Measurements from ENCODE around the gene ARL6IP4.

ARL6IP4 gene

DNA sequence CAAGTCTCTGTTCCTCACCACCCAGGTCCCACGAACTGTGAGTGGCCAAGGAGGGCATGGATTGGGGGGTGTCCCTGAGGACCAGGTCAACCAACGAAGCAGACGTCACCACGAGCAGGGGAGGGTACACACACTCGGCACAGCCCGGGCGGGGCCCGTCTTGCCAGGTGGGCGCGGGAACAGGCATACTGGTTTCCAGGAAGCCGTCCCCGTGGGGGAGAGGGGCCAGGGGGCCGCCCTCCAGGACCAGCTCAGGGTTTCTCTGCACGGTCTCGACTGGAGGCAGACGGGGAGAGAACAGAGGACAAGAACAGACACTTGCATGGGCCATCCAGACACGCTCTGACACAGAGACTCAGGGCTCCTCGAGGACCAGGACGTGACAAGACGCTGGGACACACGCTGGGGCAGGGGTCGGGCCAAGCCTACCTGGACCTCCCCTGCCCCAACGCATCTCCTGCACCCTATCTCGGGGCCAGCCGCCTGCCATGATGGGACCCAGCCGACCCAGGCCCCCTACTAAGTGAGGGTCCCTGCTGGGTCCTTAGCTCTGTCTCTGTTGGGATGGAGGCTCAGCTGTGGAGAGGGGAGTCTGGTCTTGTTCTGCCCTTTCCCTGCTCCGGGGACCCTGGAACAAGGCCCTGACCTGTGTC, 11.3 kb downstream of the ARL6IP4 start:
- DNase-seq: no peak

GRCh38 chr12:122992386-122992785, 11.9 kb downstream of the ARL6IP4 start:
- no peak for DNase-seq

DNA sequence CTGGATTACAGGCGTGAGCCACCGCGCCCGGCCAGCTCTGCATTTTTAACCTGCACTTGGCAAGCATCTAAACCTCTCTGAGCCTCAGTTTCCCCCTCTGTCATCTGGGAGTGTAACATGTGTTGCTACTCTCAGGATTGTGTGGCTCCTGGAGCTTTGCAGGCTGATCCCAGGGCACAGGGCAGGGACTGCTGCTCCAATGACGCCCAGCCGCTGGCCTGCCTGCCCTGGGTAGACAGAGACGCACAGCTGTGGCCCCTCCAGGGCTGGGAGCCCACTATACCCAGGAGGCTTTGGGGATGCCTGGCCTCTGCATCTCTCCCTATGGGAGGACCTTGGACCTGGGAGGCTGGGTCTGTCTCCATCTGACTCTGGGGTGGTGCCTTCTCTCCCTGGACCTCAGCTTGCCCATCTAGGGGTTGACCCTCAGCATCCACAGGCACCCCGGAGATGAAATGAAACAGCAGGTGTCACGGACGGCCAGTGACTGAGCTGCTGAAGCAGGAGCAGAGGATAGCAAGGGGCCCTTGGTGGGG, 13.7 kb downstream of the ARL6IP4 start:
- DNase-seq: no peak

GRCh38 chr12:122994781-122995502, 14.5 kb downstream of the ARL6IP4 start:
- no peak for DNase-seq

DNA sequence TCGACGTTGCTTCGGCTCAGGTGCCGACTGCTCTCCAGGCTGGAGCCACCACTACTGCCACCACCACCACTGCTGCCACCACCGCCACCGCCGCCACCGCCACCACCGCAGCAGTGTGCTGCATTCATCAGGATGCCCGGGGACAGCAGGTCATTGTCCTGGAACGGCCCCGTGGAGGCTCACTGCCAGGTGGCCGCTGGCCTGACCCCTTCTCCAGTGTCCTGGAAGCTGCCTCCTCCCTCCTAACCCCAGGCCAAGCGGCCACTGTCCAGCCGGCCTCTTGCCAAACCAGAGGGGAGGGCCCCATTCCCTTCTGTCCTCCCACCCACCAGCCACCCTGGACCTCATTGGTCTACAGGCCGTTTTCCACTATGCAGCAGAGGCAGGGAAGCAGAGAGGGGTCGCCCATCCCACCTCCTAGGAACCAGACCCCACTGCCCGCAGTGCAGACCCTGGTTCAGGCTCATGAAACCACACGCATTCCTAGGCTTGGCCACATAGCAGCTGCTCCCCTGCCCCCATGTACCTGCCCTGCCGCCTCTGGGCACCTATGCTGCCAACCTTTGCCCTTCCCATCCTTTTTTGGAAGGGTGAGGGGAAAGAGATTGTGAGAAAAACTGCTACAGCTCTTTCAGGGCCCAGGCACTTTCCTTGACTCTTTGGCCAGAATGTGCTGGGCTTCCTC, 15.2 kb downstream of the ARL6IP4 start:
- no peak for DNase-seq

GRCh38 chr12:122996188-122996601, 15.7 kb downstream of the ARL6IP4 start:
- DNase-seq: no peak

- DNase-seq: no peak
Measured at GRCh38 chr12:122996621-122997342, 16.3 kb downstream of the ARL6IP4 start.

- DNase-seq: no peak
Measured at GRCh38 chr12:122997343-122998250, 17.1 kb downstream of the ARL6IP4 start.

DNA sequence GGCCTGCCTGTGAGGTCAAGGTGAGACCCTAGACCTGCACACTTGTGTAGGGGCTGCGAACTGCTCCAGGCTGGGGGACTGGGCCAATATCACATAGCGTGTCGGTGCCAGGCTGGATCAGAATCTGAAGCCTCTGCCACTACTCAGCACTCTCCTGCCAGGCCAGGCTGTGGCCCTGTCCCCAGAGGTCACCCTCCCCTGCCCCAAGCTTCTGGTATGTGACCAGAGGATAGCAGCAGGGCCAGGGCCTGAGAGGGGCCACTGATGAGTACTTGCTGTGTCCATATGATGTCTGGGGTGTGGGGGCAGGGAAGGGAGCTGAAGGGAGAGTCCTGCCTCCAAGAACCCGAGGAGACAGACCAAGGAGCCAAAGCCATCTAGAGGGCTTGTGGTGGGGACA, 17.8 kb downstream of the ARL6IP4 start:
- no peak for DNase-seq

- DNase-seq: no peak
Measured at GRCh38 chr12:122999196-122999946, 18.9 kb downstream of the ARL6IP4 start.

DNA sequence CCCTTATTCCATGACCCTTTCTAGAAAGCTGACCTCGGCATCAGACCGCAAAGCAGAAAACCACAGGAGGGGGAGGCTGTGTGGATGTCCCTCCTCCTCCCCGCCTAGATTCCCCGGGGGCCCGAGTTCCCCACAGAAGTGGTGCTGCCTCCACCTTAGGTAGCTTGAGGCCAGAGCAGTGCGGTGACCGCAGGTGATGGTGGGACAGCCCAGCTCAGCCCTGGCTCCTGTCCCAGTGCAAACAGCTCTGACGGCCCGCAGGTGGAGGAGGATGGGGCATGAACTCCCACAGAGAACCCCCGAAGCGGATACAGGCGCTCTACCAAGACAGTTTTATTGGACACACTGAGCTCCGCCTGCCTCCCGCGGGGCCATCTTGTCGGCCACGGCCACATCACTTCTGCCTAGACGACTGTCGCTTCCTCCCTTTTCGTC, 19.5 kb downstream of the ARL6IP4 start:
- no peak for DNase-seq

DNA sequence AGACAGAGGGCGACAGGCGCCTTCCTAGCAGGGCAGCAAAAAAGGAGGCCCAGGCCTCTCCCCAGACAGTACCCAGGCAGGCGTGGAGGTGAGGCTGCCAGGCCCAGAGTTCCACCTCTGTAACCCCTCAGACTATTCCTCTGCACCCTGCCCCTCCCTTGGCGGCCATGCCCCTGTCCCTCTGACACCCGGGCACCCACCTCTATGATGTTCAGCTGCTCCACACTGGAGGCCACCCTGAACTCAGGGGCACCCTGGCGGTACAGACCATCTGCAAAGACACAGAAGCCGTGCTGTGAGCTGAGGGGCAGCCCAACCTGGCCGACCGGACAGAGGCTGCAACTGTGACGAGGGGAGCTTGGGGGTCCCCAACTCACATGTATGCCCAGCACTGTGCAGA, 20.1 kb downstream of the ARL6IP4 start:
- DNase-seq: no peak

GRCh38 chr12:123001464-123001863, 21.0 kb downstream of the ARL6IP4 start:
- DNase-seq: no peak

DNA sequence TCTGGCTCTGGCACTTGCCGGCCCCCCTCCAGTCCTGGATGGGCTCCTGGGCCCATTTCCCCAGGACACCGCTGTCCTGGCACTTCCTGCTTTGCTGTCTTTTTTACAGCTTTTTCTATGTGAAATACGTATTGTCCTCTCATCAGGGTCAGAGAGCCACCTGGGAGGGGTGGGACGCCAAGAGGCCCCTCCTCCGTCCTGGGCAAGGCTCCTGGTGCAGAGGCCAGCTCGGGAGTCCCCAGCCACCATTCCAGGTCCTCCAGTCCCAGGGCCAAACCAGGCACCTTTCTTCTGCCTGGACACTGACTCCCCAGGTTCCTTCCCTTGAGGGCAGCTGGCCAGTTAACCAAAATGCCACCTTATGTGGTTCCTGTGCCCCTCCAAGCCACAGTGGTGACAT, 22.8 kb downstream of the ARL6IP4 start:
- DNase-seq: no peak

DNA sequence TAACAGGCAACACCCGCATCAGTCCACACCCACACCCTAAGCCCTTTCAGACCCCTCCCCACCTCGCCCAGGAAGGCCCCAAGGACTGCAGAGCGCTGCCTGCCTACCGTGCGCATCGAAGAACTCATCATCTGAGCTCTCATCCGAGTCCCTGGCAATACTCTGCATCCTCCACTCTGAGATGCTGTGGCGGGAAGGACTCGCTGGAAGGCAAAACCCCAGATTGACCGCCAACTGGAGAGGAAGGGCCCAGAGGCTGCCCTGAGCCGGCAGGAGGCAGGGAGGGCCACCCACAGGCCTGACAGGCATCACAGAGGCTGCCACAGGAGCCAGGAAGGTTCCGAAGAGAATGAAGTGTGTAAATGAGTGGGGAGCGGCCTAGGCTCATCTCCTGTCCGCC, 23.8 kb downstream of the ARL6IP4 start:
- DNase-seq: no peak

- no peak for DNase-seq
Measured at GRCh38 chr12:123005081-123005626, 24.7 kb downstream of the ARL6IP4 start.

DNA sequence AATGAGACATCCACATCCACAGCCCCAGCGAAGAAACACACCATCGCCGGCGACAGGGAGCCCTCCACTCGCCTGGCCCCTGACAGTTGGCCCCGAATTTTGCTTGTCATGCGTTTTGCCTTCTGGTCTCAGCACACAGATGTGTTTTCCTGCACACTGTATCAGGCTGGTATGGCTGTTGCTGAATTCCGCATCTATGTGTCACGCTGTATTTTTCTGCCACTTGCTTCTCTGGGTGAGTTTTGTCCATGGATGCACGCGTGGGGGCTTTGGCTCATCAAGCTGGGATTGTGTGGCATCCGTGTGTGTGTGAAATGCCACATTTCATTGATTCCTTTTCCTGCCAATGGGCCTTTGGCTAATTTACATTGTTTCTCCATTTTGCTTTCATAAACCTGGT, 26.5 kb downstream of the ARL6IP4 start:
- no peak for DNase-seq

GRCh38 chr12:123010110-123010509, 29.6 kb downstream of the ARL6IP4 start:
- DNase-seq: no peak

DNA sequence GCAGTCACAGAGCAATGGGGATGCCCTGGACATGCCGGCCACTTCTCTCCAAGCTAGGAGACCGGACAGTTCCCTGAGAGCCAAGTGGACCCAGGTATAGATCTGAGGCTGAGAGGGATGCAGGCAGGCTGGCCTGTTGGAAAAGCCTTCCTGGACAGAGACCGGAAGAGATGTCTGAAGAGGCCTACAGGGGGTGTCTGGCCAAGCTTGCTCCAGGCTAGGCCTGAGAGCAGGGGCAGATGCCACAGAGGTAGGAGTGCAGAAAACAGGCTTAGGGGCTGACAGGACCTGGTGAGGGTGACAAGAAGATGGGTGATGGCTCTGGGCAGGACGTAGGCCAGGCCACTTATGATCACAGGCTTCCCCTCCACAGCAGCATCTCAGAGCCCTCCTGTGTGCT, 30.2 kb downstream of the ARL6IP4 start:
- DNase-seq: no peak

DNA sequence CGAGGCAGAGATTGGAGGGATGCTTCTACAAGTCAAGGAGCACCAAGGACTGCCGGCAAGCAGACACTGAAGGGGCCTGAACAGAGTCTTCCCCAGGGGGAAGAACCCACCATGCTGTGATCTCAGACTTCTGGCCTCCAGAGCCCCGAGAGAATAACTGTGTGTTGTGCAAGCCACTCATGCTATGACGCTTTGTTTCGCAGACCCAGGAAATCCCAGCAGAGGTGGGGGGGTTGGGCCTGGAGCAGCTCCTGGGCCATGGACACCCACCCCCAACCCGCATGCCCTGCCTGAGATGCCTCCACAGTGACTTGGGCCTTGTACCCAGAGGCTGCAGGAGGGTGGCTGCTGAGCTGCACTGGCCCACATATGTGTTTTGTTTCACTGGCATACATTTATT, 31.2 kb downstream of the ARL6IP4 start:
- no peak for DNase-seq

All from NCI-H187 (cell line).